ENCODE measurements around the gene MTCL1. TPM values are rescaled to one million over a fixed set of nuclear protein-coding genes. Genes with fewer than 3 reads are reported as not detected.

The MTCL1 gene
- total and polyA plus RNA-seq, 2 of the 8 experiments (the other 6 are each of a cell fraction or from before 2014, with no cell fraction given), result 16.6 to 60.8 TPM

- TF ChIP-seq TAF7 (optimal IDR thresholded peaks at IDR 0.05; ENCODE audit: borderline replicate concordance, low read depth, low read length) (no peak), RAD21 (IDR thresholded peaks at IDR 0.05 in 1 of 2, conservative IDR thresholded peaks at IDR 0.05 in 1 of 2; ENCODE audit: low read depth in 2 of 2, low read length in 2 of 2) (no peak), POLR2AphosphoS5 (IDR thresholded peaks at IDR 0.05; ENCODE audit: low read depth, low read length) (no peak), SIX5 (IDR thresholded peaks at IDR 0.05; ENCODE audit: low read depth, low read length) (no peak), BRCA1 (IDR thresholded peaks at IDR 0.05; ENCODE audit: low read depth, low read length) (no peak)
These were observed 164.3 kb downstream of the MTCL1 start (continued) for GRCh38 chr18:8869696-8870095.
